Measurements from ENCODE around the gene GABRR2.
"Not testable (repeated sequence)": the region's sequence is repeated elsewhere in the genome, so short reads cannot be mapped to it uniquely, and the experiment has no call there.

GABRR2 gene

DNA sequence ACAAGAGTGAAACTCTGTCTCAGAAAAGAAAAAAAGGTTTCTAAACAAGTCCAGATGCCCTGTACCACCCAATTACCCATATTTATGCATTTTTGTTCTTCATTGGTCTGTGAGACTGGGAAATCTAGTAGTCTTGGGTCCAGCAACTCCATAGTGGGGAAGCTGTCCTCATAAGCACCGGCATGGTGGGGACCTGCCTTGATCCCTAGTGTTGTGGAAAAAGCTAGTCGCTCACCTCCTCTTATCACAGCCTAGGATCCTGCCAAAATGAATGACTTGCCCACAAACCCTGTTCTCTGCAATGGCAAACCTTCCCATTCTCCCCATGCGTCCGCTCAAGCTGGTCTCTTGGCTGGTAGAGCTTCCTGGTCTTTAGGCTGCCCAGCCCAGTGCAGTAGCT, 59.7 kb downstream of the GABRR2 start:
- DNase-seq = no peak

DNA sequence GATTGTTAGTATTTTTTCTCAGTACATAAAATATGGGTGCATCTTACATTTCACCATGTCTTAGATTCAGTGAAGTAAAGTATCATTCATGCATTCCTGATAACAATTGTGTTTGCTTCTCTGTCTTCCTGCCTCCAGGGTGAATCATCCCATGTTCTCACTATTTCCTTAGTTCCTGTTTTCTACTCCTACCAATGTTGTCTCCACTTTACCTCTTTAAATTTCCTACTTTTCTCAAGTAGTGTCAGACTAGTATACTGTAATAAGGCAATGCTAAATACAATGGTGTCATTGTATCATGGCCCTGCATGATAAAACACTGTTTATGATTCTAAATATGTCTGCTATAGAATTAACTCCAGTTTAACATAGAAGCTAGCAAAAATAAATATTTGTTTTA, 60.5 kb downstream of the GABRR2 start:
- no peak for DNase-seq

GRCh38 chr6:89252907-89253306, 62.2 kb downstream of the GABRR2 start:
- no peak for DNase-seq

DNA sequence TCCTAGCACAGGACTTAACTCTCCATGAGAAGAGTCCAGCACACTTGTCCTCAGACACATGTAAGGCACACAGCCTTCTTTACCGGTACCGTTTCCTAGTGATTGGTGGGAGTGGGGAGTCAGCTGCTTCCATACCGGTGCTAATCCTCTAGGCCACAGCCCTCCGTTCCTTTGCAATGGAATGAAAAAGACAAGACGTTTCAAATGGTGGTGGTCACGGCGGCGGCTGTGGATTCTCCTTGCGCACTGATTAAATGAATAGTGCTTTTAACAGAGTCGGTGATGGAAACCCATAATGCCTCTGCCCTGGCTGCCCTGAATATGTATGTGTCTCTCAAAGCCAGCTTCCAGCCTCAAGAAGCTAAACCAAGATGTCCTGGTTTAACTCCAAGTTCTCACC, 63.1 kb downstream of the GABRR2 start:
- DNase-seq = no peak

DNA sequence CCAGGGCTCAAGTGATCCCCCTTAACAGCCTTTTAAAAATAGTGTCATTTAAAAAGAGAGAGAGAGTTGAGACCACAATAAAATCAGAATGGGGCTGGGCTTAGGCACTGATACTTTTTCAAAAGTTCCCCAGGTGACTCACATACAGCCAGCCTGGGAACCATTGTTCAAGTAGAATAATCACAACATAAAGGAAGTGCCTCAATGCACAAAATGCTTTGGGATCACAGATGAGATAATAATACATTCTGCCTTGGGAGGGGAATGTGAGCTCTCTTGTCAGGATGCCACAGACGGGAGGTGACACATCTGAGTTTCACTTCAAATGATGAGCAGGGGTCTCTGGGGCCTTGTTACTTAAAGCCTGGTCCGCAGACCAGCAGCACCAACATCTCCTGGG, 63.9 kb downstream of the GABRR2 start:
- no peak for DNase-seq

- no peak for DNase-seq
Measured at GRCh38 chr6:89250239-89250638, 64.9 kb downstream of the GABRR2 start.

GRCh38 chr6:89244241-89244985, 70.7 kb downstream of the GABRR2 start:
- DNase-seq = no peak

- no peak for DNase-seq
Measured at GRCh38 chr6:89243331-89243629, 71.8 kb downstream of the GABRR2 start.

DNA sequence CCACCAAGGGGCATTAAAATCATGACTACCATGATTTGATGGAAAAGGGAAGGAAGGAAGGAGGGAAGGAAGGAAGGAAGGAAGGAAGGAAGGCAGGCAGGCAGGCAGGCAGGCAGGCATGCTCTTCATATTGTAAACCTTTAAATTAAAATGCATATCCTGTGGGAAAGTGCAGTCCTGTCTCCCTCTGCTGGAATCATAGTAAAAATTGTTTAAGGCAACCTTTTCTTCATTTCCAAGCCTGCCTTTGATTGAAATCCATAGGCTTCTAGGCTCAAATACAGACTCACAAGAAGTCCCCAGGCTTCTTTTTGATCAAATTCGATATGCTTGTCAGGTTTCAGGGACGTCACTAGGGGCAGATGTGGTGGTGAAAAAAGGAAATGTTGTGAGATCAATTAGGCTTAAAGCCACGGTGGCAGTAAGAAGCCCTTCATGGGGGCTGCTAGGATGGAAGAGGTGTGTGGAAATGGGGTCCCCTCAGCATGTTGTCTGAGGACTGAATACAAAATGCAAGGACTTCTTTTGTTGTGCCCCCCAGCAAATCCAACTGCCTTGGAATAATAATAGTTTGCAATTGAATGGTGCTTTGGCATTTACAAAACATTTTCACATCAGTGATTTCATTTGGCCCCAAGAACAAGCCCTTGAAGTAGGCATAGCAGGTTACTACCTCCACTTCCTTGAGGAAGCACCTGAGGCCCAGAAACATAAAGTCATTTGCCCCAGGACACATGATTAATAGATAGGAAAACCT, 72.3 kb downstream of the GABRR2 start:
- DNase-seq = no peak

GRCh38 chr6:89239338-89239737, 75.8 kb downstream of the GABRR2 start:
- peak; percentile 6 for DNase-seq

DNA sequence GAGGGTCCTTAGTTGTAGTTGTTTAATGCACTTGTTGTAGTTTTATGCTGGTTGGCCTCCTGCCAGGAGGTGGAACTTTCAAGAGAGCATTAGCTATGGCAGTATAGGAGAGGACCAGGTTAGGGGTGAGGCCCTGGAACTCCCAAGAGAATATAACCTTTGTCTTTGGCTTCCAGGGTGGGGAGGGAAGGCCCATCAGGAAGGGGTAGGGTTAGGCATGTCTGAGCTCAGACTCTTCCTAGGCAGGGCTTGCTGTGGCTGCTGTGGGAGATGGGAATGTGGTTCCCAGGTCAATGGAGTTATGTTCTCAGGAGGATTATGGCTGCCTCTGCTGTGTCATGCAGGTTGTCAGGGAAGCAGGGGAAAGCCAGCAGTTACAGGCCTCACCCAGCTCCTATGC, 77.9 kb downstream of the GABRR2 start:
- no peak for DNase-seq

GRCh38 chr6:89233605-89234004, 81.5 kb downstream of the GABRR2 start:
- not testable (repeated sequence) for DNase-seq

- no peak for DNase-seq
Measured at GRCh38 chr6:89222712-89223039, 92.4 kb downstream of the GABRR2 start.

- no peak for DNase-seq
Measured at GRCh38 chr6:89221971-89222711, 93.0 kb downstream of the GABRR2 start.

DNA sequence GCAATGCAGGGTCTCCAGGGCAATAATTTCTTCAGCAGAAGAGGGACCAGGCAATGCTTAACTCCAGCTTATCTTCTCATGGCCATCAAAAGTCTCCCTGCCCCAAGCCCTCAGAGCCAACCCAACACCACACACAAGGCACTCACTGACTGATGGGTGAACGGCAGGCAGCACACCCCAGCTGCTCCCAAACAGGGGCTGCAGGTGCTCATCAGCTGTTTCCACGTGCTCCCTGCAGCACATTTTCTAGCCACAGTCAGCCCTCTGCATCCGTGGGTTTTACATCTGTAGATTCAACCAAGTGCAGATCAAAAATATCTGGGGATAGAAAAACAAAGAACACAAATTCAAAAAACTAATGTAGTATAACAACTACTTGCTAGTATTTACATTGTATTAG, 94.0 kb downstream of the GABRR2 start:
- no peak for DNase-seq

DNA sequence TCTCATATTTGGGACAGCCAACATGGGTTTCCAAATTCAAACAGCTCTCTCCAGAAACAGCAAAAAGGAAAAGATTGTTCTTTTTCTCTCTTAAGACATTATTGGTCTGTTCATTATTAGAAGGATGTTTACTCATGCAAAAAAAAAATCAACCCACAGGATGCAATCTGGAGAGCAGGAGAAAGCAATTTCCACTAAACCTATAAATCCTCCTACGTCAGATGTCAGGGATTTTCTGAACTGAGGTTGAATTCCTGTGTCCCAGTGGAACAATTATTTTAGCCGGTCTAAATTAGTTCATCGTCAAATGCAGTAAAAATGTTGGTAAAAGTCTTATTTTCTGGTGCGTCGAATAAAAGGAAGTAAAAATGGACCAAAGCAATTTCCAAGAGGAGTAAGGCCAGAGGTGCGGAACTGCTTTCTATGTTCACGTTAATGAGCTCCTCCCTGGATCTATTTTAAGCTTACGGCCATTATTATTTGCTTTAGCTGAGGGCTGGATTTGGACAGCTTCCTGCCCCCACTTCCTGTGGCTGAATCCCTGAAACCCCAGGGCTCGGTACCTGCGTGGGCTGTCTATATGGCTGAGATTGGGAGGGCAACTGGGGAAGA, 97.7 kb downstream of the GABRR2 start, which contains the start of gene GABRR1:
Gene GABRR1 (minus strand): TSS at position 60 of the 612 bp plus-strand sequence. CDS start 36 bp downstream, at position 24.
- DNase-seq = no peak

DNA sequence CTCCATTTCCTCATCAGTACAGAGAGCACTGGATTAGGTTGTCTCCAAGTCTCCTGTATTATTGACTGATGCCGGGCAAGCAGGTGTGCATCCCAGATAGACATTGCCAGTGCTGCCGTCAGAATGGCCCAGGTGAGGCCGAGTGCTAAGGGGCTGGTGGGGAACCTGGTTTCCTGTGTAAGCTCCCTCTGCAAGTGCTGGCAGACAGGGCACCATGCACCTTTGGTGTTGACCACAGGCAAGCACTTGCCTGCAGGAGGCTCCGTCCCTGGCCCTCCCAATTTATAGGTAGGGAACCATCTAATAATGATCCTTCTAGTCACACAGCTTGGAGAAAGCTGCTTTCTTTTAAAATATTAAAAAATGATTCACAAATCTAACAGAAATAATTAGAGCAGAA, 98.7 kb downstream of the GABRR2 start:
- DNase-seq = no peak

- no peak for DNase-seq
Measured at GRCh38 chr6:89215391-89215790, 99.7 kb downstream of the GABRR2 start.

- no peak for DNase-seq
Measured at GRCh38 chr6:89214197-89214596, 100.9 kb downstream of the GABRR2 start.

DNA sequence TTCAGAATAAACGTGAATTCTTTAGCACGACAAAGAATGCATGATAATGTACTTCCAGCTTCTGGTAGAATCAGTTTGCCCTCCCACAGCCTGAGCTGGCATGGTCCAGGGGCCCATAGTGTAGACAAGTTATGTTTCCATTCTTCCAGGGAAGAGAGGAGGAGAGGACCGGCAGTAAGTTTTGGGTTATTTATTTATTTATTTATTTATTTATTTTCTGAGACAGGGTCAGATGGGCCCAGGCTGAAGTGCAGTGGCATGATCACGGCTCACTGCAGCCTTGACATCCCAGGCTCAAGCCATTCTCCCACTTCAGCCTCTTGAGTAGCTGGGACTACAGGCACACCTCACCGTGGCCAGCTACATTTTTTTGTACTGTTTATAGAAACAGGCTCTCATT, 102.6 kb downstream of the GABRR2 start:
- DNase-seq = no peak

DNA sequence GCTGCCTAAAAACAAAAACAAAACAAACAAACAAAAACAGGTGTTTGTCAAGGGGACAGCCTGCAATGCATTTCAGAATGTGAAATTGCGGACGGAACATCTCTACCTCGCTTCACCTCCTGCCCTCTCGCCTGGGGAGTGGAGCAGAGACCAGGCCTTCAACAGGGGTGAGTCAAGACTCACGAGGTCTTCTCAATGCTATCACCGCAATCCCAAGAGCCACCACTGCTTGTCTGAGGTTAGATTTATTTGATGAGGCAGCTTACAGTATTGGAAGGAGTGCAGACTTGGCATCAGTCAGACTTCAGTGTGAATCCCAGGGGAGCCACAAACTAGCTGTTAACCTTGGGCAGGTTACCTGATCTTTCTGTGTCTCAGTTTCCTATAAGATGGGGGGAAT, 105.6 kb downstream of the GABRR2 start:
- DNase-seq = no peak

DNA sequence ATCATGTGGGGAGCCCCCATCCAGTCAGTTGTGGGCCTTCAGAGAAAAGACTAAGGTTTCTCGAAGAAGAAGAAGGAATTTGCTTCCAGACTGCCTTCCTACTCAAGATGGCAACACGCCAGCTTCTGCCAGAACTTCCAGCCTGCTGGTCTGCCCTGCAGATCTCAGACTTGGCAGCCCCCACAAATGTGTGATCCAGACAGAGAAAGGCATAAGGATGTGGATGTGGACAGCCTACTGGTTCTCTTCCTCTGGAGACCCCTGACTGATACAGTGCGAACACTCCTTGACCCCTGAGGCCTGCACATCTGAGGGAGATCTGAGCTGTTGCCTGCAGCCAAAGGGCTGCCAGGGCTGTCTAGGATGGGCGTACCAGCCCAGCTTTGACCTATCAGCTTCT, 106.5 kb downstream of the GABRR2 start:
- DNase-seq = no peak
